Endothelial cell of umbilical vein (primary cell): ENCODE data around the gene SP2. TPM values are rescaled to one million over a fixed set of nuclear protein-coding genes. Genes with fewer than 3 reads are reported as not detected.

Source experiments
- BruUV-seq: library from RNA; stranded (reverse); fragments of 400-500 nt; replicated peaks from 2 replicates; lab custom pipeline; 2021; lab: Mats Ljungman, UMichigan
- CTCF ChIA-PET: fragments of 300-600, 350-600 bp; sonication (Branson Sonifier 250); formaldehyde crosslinking; loops from one replicate; lab custom pipeline; 2021; ENCODE audit warnings: antibody characterized with exemption, inconsistent platforms; lab: Charles Lee
- POLR2A ChIA-PET: fragments of 300-600, 350-600 bp; sonication (Branson Sonifier 250); formaldehyde crosslinking; loops from one replicate; lab custom pipeline; 2021; ENCODE audit warnings: antibody characterized with exemption, inconsistent platforms; lab: Charles Lee
- DNase-seq: peaks from one replicate; pipeline ENCODE4 v3.0.0-alpha.2; 2011; ENCODE audit warnings: low read depth, low spot score
- FAIRE-seq: peaks from 2 replicates; lab custom pipeline; 2011; peaks lifted over from hg19 to GRCh38; lab: Jason Lieb, UNC
- H2AFZ ChIP-seq: 2 replicates; pipeline ENCODE4 v1.6.0; 2012; ENCODE audit warnings: low read depth, low read length, control low read depth, inconsistent platforms
- H3K27ac ChIP-seq: 2 replicates; pipeline ENCODE4 v1.5.1; 2011; ENCODE audit warnings: low read depth, mild to moderate bottlenecking, control low read depth, low read length, moderate library complexity; ENCODE audit not compliant: insufficient read depth
- H3K27me3 ChIP-seq, 2 experiments: 2 replicates each; pipeline versions ENCODE4 v1.6.0 to v1.6.1; 2011; ENCODE audit warnings: low read length in 2 of 2, mixed read lengths in 1 of 2; ENCODE audit not compliant: control insufficient read depth in 2 of 2, insufficient read depth in 2 of 2
- H3K36me3 ChIP-seq, 2 experiments: 2 replicates in 1 of 2; 3 replicates in 1 of 2; pipeline ENCODE4 v1.5.1; 2011; ENCODE audit warnings: low read length in 2 of 2, mild to moderate bottlenecking in 1 of 2, moderate library complexity in 1 of 2; ENCODE audit not compliant: control insufficient read depth in 2 of 2, insufficient read depth in 2 of 2; ENCODE audit errors: extremely low read depth in 1 of 2
- H3K4me1 ChIP-seq: 3 replicates; pipeline ENCODE4 v1.5.1; 2011; ENCODE audit warnings: mild to moderate bottlenecking, low read length; ENCODE audit not compliant: control insufficient read depth, insufficient read depth; ENCODE audit errors: extremely low read depth
- H3K4me2 ChIP-seq: 2 replicates; pipeline ENCODE4 v1.6.1; 2011; ENCODE audit warnings: low read length, control low read depth, mixed read lengths; ENCODE audit not compliant: insufficient read depth
- H3K4me3 ChIP-seq, 3 experiments: fragments of 200-600 bp in 1 of 3; sonication (generic), shearing (Covaris generic) in 1 of 3; replicated peaks in 1 of 3; 2 replicates each; pipeline ENCODE4 v1.5.1; 2011 to 2016; ENCODE audit warnings: control low read depth in 3 of 3, low read length in 3 of 3, mild to moderate bottlenecking in 2 of 3, inconsistent platforms in 1 of 3, low read depth in 1 of 3, moderate library complexity in 1 of 3; ENCODE audit not compliant: insufficient read depth in 1 of 3
- H3K79me2 ChIP-seq: 2 replicates; pipeline ENCODE4 v1.6.0; 2012; ENCODE audit warnings: low read length, inconsistent platforms; ENCODE audit not compliant: control insufficient read depth, insufficient read depth
- H3K9ac ChIP-seq: replicated peaks from 2 replicates; pipeline ENCODE3; 2011; ENCODE audit warnings: low read length, control low read depth; ENCODE audit not compliant: insufficient read depth; ENCODE audit errors: extremely low read depth
- H3K9me1 ChIP-seq: replicated peaks from 3 replicates; pipeline ENCODE4 v1.6.0; 2011; ENCODE audit warnings: mild to moderate bottlenecking, low read length; ENCODE audit not compliant: control insufficient read depth, insufficient read depth; ENCODE audit errors: extremely low read depth
- H3K9me3 ChIP-seq: replicated peaks from 2 replicates; pipeline ENCODE4 v1.5.1; 2012; ENCODE audit warnings: low read length, inconsistent platforms; ENCODE audit not compliant: control insufficient read depth, insufficient read depth
- H4K20me1 ChIP-seq: replicated peaks from 2 replicates; pipeline ENCODE3; 2011; ENCODE audit warnings: mild to moderate bottlenecking, low read length; ENCODE audit not compliant: control insufficient read depth, insufficient read depth; ENCODE audit errors: extremely low read depth
- EZH2 ChIP-seq: IDR thresholded peaks from 2 replicates; pipeline ENCODE4 v1.6.1; 2012; ENCODE audit warnings: borderline replicate concordance, low read depth, mild to moderate bottlenecking, moderate library complexity, low read length, inconsistent platforms; ENCODE audit not compliant: severe bottlenecking
- FOS ChIP-seq: IDR thresholded peaks from 2 replicates; pipeline ENCODE4 v1.6.1; 2011; ENCODE audit warnings: mild to moderate bottlenecking, low read length, moderate library complexity, borderline replicate concordance; ENCODE audit not compliant: insufficient read depth
- GATA2 ChIP-seq: IDR thresholded peaks from 2 replicates; pipeline ENCODE4 v1.7.0; 2011; ENCODE audit warnings: low read depth, mild to moderate bottlenecking, moderate library complexity, mixed read lengths, low read length; ENCODE audit not compliant: insufficient read length, insufficient read depth
- JUN ChIP-seq: IDR thresholded peaks from 2 replicates; pipeline ENCODE4 v1.6.1; 2011; ENCODE audit warnings: borderline replicate concordance, low read depth; ENCODE audit not compliant: insufficient read length, insufficient read depth
- MYC ChIP-seq: IDR thresholded peaks from one replicate; pipeline ENCODE4 v1.6.1; 2011; ENCODE audit warnings: mild to moderate bottlenecking, low read depth, low read length
- POLR2A ChIP-seq: IDR thresholded peaks from 2 replicates; pipeline ENCODE4 v1.6.1; 2012; ENCODE audit warnings: low read depth, mild to moderate bottlenecking, control low read depth, low read length
- POLR2AphosphoS5 ChIP-seq: IDR thresholded peaks from 2 replicates; pipeline ENCODE4 v1.6.1; 2012; ENCODE audit warnings: low read depth, mild to moderate bottlenecking, control low read depth, low read length, moderate library complexity; ENCODE audit not compliant: insufficient read depth
- dilution Hi-C: fragments of 300-500 bp; cut with MboI; formaldehyde crosslinking; loops from one replicate; pipeline ENCODE4 v1.15.0; 2019; ENCODE audit warnings: low sequenced_read_pairs; ENCODE audit not compliant: extremely low pct_ligation_motif_present
- intact Hi-C: fragments of 100-400 bp; cut with micrococcal nuclease; formaldehyde crosslinking; loops from one replicate; pipeline ENCODE4 v1.10.0; 2022
- polyA plus RNA-seq, 4 experiments: library from polyadenylated mRNA; depleted of rRNA in 3 of 4; stranded (reverse) in 3 of 4; unstranded in 1 of 4; fragments of >200 nt; gene quantifications; 2 replicates each; pipeline versions ENCODE4 v1.2.1 to v1.2.3, GENCODE V29; 2011 to 2012; ENCODE audit warnings: missing spikeins in 1 of 4
- total RNA-seq: library from RNA; stranded (reverse); gene quantifications from 2 replicates; pipeline ENCODE4 v1.2.3, GENCODE V29; 2021
- TF ChIP-seq, protein P1 (sequence below), 2 donors: IDR thresholded peaks; 1 replicate in 1 of 2; 2 replicates in 1 of 2; pipeline ENCODE4 v1.5.1; 2011; ENCODE audit warnings: low read length in 2 of 2, mild to moderate bottlenecking in 2 of 2, moderate library complexity in 2 of 2, control low read depth in 1 of 2, inconsistent platforms in 1 of 2, low read depth in 1 of 2; ENCODE audit not compliant: insufficient read depth in 1 of 2; ENCODE audit errors: extremely low read depth in 1 of 2
- TF ChIP-seq, protein P2 (sequence below): IDR thresholded peaks from 2 replicates; pipeline ENCODE4 v1.6.1; 2011; ENCODE audit not compliant: insufficient read depth, insufficient read length

Gene SP2
- total and polyA plus RNA-seq, 2 donors (not counting 3 experiments of a cell fraction or from before 2014, with no cell fraction given), result 11.2 to 18.6 TPM

DNA sequence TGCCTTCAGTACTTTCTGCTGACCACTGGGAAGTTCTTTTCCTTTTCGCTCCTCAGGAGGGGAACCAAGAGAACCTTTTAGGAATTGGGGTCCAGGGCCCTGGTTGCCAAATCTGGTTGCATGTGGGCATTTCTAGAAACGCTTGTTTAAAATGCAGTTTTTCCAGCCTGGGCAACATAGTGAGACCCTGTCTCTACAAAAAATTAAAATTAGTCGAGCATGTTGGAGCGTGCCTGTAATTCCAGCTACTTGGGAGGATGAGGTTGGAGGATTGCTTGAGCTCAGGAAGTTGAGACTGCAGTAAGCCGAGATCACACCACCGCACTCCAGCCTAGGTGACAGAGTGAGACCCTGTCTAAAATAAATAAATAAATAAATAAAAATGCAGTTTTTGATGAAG lies 46.5 kb downstream of the SP2 start:
- H3K4me1 ChIP-seq, result peaks cover 15% of the 10 kb centered on the region
- peaks cover 0 to 4% of the 10 kb centered on the region in 2 experiments for H3K36me3 ChIP-seq
- TF ChIP-seq, protein P1, sequence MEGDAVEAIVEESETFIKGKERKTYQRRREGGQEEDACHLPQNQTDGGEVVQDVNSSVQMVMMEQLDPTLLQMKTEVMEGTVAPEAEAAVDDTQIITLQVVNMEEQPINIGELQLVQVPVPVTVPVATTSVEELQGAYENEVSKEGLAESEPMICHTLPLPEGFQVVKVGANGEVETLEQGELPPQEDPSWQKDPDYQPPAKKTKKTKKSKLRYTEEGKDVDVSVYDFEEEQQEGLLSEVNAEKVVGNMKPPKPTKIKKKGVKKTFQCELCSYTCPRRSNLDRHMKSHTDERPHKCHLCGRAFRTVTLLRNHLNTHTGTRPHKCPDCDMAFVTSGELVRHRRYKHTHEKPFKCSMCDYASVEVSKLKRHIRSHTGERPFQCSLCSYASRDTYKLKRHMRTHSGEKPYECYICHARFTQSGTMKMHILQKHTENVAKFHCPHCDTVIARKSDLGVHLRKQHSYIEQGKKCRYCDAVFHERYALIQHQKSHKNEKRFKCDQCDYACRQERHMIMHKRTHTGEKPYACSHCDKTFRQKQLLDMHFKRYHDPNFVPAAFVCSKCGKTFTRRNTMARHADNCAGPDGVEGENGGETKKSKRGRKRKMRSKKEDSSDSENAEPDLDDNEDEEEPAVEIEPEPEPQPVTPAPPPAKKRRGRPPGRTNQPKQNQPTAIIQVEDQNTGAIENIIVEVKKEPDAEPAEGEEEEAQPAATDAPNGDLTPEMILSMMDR (IDR thresholded peaks at IDR 0.05; ENCODE audit: extremely low read depth in 1 of 2, insufficient read depth in 1 of 2, low read depth in 1 of 2, low read length in 2 of 2), result no peak
- TF ChIP-seq POLR2A, result no peak
- no peak for TF ChIP-seq JUN
- no peak for TF ChIP-seq POLR2AphosphoS5
- TF ChIP-seq MYC, result no peak
- TF ChIP-seq EZH2, result no peak
- no peak for TF ChIP-seq FOS
- TF ChIP-seq, protein P2, sequence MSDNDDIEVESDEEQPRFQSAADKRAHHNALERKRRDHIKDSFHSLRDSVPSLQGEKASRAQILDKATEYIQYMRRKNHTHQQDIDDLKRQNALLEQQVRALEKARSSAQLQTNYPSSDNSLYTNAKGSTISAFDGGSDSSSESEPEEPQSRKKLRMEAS, result no peak
- TF ChIP-seq GATA2, result no peak
- peaks cover 5% of the 10 kb centered on the region for H3K79me2 ChIP-seq
- dilution Hi-C loops, result no loop called here
- H4K20me1 ChIP-seq, result no peaks in the 10 kb centered on the region
- intact Hi-C loops, result no loop called here
- BruUV-seq, result no TSS peak
- no peak for DNase-seq
- H3K4me2 ChIP-seq, result peak overlapping the region; percentile 91
- ChIA-PET POLR2A (no interaction called here), CTCF (interaction anchor here (0.8 to 1.1 kb wide), 4 partner anchors 11 to 132 kb away, joined by 3 read pairs; partner anchors contain the start of gene SCRN2)
- no peak overlapping the region for H2AFZ ChIP-seq
- peak; percentile 65 for FAIRE-seq
- no peak overlapping the region for H3K9ac ChIP-seq
- H3K27ac ChIP-seq, result no peak overlapping the region
- no peaks in the 10 kb centered on the region for H3K9me1 ChIP-seq
- H3K27me3 ChIP-seq, result no peaks in the 10 kb centered on the region
- peak overlapping the region in 1 of 3 experiments; percentile 85 for H3K4me3 ChIP-seq
- no peaks in the 10 kb centered on the region for H3K9me3 ChIP-seq
